HG02678 (cell line): ENCODE results near the gene TM9SF1.

Experiments used
- ATAC-seq: cut with Tn5 transposase; IDR thresholded peaks from one replicate; pipeline ENCODE4 v1.9.1; 2021; ENCODE audit warnings: mild to moderate bottlenecking, moderate library complexity; ENCODE audit not compliant: unreplicated experiment

TM9SF1 gene

GRCh38 chr14:24179961-24180796 is 15.1 kb downstream of the TM9SF1 start:
- no peak for ATAC-seq

GRCh38 chr14:24179294-24179960 is 15.8 kb downstream of the TM9SF1 start:
- ATAC-seq, result no peak

- ATAC-seq, result no peak
Measured at GRCh38 chr14:24178399-24179178, 16.7 kb downstream of the TM9SF1 start.

GRCh38 chr14:24177891-24178290 is 17.4 kb downstream of the TM9SF1 start:
- ATAC-seq, result no peak

GRCh38 chr14:24177041-24177825 is 18.0 kb downstream of the TM9SF1 start:
- ATAC-seq, result no peak

DNA sequence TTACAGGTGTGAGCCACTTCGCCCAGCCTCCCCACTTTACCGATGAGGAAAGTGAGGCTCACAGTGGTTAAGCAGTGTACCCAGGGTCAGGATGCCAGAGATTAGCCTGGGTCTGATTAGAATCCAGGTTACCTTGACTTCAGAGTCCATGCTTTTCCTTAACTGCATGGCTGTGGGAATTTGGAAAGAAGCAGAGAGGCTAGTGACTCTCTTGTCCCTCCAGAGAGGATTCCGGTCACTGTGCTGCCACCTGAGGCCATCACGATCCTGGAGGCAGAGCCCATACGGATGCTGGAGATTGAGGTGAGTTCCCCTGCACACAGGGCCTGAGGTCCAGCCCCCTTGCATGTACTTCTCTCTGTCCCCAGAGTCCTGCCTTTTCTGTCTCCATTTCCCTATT is 18.6 kb downstream of the TM9SF1 start:
- ATAC-seq, result no peak

DNA sequence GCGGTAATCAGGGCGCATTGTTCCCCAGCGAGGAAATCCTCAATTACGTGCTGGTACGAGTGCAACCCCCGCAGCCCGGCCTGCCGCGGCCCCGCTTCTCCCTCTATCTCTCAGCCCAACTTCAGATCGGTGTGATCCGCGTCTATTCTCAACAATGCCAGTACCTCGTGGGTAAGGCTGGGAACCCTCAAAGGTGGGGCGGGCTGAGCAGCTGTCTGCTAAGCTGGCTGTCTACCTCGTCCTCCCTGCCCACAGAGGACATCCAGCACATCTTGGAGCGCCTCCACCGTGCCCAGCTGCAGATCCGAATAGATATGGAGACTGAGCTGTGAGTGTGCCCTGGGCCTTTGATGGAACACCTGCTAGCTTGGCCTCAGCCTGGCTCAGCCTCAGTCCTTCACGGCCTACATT is 22.4 kb downstream of the TM9SF1 start:
- no peak for ATAC-seq

DNA sequence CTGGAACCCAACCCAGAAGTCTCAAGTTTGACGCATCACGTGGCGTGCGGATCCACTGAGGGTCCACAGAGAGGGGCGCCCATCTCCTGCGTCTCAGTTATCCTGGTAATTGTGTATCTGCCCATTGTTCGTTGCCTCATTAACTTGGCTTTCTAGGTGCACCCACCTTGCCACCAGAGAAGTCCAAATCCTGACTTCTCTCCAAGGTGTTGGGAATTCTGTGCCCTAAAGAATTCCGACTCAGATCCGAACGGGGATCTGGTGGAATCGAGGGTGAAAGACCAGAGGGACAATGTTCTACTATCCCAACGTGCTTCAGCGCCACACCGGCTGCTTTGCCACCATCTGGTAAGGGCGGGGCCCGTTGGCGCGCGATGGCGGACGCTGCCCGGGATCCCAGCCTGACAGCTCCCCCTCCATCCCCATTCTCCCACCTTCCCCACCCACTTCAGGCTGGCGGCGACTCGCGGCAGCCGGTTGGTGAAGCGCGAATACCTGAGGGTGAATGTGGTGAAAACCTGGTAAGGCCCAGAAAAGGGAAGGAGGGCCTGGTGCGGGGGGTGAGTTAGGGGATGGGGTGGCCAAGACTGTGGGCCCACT is 22.9 kb downstream of the TM9SF1 start:
- no peak for ATAC-seq

DNA sequence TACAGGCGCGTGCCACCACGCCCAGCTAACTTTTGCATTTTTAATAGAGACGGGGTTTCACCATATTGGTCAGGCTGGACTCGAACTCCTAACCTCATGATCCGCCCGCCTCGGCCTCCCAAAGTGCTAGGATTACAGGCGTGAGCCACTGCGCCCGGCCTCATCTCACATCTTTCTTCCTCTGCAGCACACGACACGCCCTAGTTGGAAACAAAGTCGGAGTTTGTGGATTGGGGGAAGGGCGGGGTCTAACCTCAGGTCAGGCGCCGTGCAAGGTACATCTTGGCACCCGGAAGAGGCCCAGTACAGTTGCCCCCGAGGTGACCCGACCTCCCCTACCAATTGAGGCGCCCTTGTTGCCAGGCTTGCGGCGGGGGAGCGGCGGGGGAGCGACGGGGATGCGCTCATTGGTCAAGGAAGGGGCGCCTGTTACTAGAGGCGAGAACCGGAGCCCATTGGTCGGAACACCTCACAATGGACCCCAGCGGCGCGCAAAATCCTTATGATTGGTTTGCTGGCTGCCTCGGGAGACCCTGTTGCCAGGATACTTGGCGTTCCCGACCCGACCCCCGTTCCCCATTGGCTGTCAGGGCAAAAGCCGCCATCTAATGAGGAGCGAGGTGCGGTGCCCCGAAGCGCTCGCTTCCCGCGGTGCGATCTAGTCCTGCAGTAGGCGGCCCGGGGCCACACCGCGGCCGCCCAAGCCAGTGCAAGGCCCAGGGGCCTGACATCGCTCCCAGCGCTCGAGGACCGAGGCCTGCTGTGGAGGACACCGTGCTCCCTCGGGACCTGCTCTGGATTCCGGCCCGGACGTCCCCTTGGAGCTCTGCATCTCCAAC is 23.6 kb downstream of the TM9SF1 start, which contains the start of gene REC8:
REC8 (plus strand) TSS at position 659 of the 839 bp plus-strand sequence. CDS start 473 bp downstream, outside the sequence.
- peak; percentile 84 for ATAC-seq

GRCh38 chr14:24167469-24168114 is 27.6 kb downstream of the TM9SF1 start:
- ATAC-seq, result no peak

DNA sequence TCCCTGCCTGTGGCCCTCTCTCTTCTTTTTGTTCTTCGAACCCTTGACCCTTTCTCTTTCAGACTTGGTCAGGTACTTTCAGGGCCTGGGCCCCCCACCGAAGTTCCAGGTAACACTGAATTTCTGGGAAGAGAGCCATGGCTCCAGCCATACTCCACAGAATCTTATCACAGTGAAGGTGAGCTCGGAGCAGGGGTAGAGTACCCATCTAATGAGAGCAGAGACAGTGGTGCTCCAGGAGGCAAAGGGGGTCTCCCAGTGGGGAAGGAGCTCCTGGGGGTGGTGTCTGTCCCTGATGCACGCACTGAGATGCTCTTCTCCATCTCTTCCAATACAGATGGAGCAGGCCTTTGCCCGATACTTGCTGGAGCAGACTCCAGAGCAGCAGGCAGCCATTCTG is 29.5 kb downstream of the TM9SF1 start:
- ATAC-seq, result no peak

GRCh38 chr14:24164518-24164991 is 30.7 kb downstream of the TM9SF1 start:
- ATAC-seq, result no peak

- no peak for ATAC-seq
Measured at GRCh38 chr14:24162093-24162492, 33.1 kb downstream of the TM9SF1 start.

GRCh38 chr14:24160850-24161804 is 34.1 kb downstream of the TM9SF1 start, which contains the start of gene IRF9:
Gene IRF9 (plus strand): TSS chr14:24161265. CDS start chr14:24162145, 880 bp downstream.
- peak; percentile 82 for ATAC-seq

DNA sequence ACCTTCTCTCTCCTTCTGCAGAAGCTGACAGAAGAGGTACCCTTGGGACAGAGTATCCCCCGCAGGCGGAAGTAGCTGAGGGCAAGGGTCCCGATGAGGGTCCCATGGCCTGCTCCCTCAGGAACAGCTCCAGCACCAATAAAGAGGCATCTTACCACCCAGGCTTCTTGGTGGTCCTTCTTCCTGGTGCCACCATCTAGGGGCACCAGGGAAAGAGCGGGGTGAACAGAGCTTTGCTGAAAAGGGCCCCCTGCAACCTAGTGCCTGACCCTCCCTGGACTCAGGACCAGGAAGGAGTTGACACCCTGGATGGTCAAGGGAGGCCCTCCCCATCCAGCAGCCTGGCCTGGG is 34.8 kb downstream of the TM9SF1 start:
- ATAC-seq, result no peak

DNA sequence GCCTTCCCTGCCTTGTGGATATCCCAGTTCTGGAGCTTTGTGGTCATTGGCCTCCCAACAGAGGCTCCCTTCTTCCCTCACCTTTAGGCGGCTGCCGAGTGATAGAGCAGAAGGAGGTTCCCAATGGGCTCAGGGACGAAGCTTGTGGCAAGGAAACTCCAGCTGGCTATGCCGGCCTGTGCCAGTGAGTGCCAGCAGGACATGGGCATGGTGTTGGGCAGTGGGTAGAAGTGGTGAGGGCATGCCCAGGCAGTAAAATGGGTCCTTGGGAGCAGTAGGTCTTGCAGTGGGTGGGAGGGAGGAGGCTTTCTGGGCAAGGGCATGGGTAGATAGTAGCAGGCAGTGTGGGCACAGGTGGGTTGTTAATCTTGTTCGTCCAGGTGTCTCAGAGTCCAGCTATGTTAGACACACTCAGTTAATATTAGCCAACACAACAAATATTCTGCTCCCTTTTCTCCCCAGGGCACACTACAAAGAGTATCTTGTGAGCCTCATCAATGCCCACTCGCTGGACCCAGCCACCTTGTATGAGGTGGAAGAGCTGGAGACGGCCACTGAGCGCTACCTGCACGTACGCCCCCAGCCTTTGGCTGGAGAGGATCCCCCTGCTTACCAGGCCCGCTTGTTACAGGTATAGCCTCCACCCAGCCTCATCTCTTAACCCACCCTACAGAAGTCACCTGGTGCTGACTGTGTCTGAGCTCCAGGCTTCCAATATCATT is 35.3 kb downstream of the TM9SF1 start:
- ATAC-seq, result no peak

DNA sequence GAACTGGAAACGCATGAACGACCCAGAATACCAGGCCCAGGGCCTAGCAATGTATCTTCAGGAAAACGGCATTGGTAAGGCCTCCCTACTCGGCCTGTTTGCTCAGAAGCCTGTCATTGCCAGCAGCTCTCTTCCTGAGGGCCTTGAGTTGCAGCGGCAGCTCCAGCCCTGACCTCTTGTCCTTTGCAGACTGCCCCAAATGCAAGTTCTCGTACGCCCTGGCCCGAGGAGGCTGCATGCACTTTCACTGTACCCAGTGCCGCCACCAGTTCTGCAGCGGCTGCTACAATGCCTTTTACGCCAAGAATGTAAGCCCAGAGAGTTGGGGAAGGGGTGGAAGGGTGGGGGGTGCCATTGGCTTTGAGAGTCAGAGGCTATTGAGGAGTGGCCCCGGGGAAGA is 37.9 kb downstream of the TM9SF1 start:
- no peak for ATAC-seq
